Activated naive CD8-positive, alpha-beta T cell (primary cell): ENCODE results near the gene SPRED1.
"Not testable (repeated sequence)": the region's sequence is repeated elsewhere in the genome, so short reads cannot be mapped to it uniquely, and the experiment has no call there.

Experiments
- H3K27ac Mint-ChIP-seq: one replicate; pipeline ENCODE4 v1.8.0; 2021; ENCODE audit warnings: mixed read lengths
- H3K27me3 Mint-ChIP-seq: one replicate; pipeline ENCODE4 v1.8.0; 2021; ENCODE audit warnings: mixed read lengths
- H3K36me3 Mint-ChIP-seq: one replicate; pipeline ENCODE4 v1.8.0; 2021; ENCODE audit warnings: mixed read lengths
- H3K4me1 Mint-ChIP-seq: one replicate; pipeline ENCODE4 v1.8.0; 2021; ENCODE audit warnings: low read depth, mixed read lengths
- H3K4me3 Mint-ChIP-seq: one replicate; pipeline ENCODE4 v1.8.0; 2021; ENCODE audit warnings: mild to moderate bottlenecking, mixed read lengths
- H3K9me3 Mint-ChIP-seq: one replicate; pipeline ENCODE4 v1.8.0; 2021; ENCODE audit warnings: low read depth, mixed read lengths

Gene SPRED1

GRCh38 chr15:38257676-38258075, 5.0 kb downstream of the SPRED1 start:
- Mint-ChIP-seq H3K36me3 (no peaks in the 10 kb centered on the region), H3K4me1 (peaks cover 23% of the 10 kb centered on the region), H3K4me3 (no peak overlapping the region), H3K27me3 (peaks cover 1% of the 10 kb centered on the region), H3K9me3 (no peaks in the 10 kb centered on the region), H3K27ac (no peak overlapping the region)

GRCh38 chr15:38259134-38259533, 6.5 kb downstream of the SPRED1 start:
- Mint-ChIP-seq H3K9me3 (no peaks in the 10 kb centered on the region), H3K4me3 (no peak overlapping the region), H3K4me1 (peaks cover 11% of the 10 kb centered on the region), H3K27me3 (peaks cover 1% of the 10 kb centered on the region), H3K36me3 (no peaks in the 10 kb centered on the region), H3K27ac (no peak overlapping the region)

- H3K27ac Mint-ChIP-seq: no peak overlapping the region
- H3K9me3 Mint-ChIP-seq: no peaks in the 10 kb centered on the region
- H3K36me3 Mint-ChIP-seq: no peaks in the 10 kb centered on the region
- no peak overlapping the region for H3K4me3 Mint-ChIP-seq
- peaks cover 1% of the 10 kb centered on the region for H3K27me3 Mint-ChIP-seq
- H3K4me1 Mint-ChIP-seq: peaks cover 3% of the 10 kb centered on the region
Observed at GRCh38 chr15:38260077-38260476, 7.4 kb downstream of the SPRED1 start.

GRCh38 chr15:38263251-38263650, 10.6 kb downstream of the SPRED1 start:
- Mint-ChIP-seq H3K27ac (no peak overlapping the region), H3K4me3 (no peak overlapping the region), H3K9me3 (no peaks in the 10 kb centered on the region), H3K36me3 (no peaks in the 10 kb centered on the region), H3K4me1 (no peaks in the 10 kb centered on the region), H3K27me3 (peaks cover 1% of the 10 kb centered on the region)

GRCh38 chr15:38263996-38264395, 11.4 kb downstream of the SPRED1 start:
- H3K27me3 Mint-ChIP-seq: peaks cover 1% of the 10 kb centered on the region
- no peaks in the 10 kb centered on the region for H3K36me3 Mint-ChIP-seq
- no peak overlapping the region for H3K27ac Mint-ChIP-seq
- H3K4me1 Mint-ChIP-seq: no peaks in the 10 kb centered on the region
- H3K4me3 Mint-ChIP-seq: no peak overlapping the region
- no peaks in the 10 kb centered on the region for H3K9me3 Mint-ChIP-seq

GRCh38 chr15:38266247-38266986, 13.8 kb downstream of the SPRED1 start:
- H3K27me3 Mint-ChIP-seq: no peaks in the 10 kb centered on the region
- no peak overlapping the region for H3K27ac Mint-ChIP-seq
- no peaks in the 10 kb centered on the region for H3K36me3 Mint-ChIP-seq
- H3K4me3 Mint-ChIP-seq: no peak overlapping the region
- no peaks in the 10 kb centered on the region for H3K4me1 Mint-ChIP-seq
- H3K9me3 Mint-ChIP-seq: no peaks in the 10 kb centered on the region

- Mint-ChIP-seq H3K27ac (no peak overlapping the region), H3K9me3 (no peaks in the 10 kb centered on the region), H3K4me3 (no peak overlapping the region), H3K27me3 (no peaks in the 10 kb centered on the region), H3K4me1 (no peaks in the 10 kb centered on the region), H3K36me3 (no peaks in the 10 kb centered on the region)
Observed at GRCh38 chr15:38267421-38268022, 14.9 kb downstream of the SPRED1 start.

GRCh38 chr15:38271144-38271543, 18.5 kb downstream of the SPRED1 start:
- Mint-ChIP-seq H3K9me3 (no peaks in the 10 kb centered on the region), H3K4me3 (no peak overlapping the region), H3K27me3 (no peaks in the 10 kb centered on the region), H3K36me3 (no peaks in the 10 kb centered on the region), H3K4me1 (peaks cover 4% of the 10 kb centered on the region), H3K27ac (no peak overlapping the region)

GRCh38 chr15:38271895-38272294, 19.3 kb downstream of the SPRED1 start:
- Mint-ChIP-seq H3K4me1 (peaks cover 4% of the 10 kb centered on the region), H3K27me3 (no peaks in the 10 kb centered on the region), H3K27ac (no peak overlapping the region), H3K36me3 (no peaks in the 10 kb centered on the region), H3K9me3 (no peaks in the 10 kb centered on the region), H3K4me3 (no peak overlapping the region)

- H3K9me3 Mint-ChIP-seq, H3K27me3 Mint-ChIP-seq, H3K4me3 Mint-ChIP-seq, H3K4me1 Mint-ChIP-seq, H3K36me3 Mint-ChIP-seq, H3K27ac Mint-ChIP-seq: not testable (repeated sequence)
Observed at GRCh38 chr15:38272431-38272830, 19.8 kb downstream of the SPRED1 start.

GRCh38 chr15:38274135-38274534, 21.5 kb downstream of the SPRED1 start:
- peaks cover 1% of the 10 kb centered on the region for H3K27me3 Mint-ChIP-seq
- no peaks in the 10 kb centered on the region for H3K36me3 Mint-ChIP-seq
- H3K4me1 Mint-ChIP-seq: peaks cover 4% of the 10 kb centered on the region
- H3K4me3 Mint-ChIP-seq: no peak overlapping the region
- H3K27ac Mint-ChIP-seq: no peak overlapping the region
- H3K9me3 Mint-ChIP-seq: no peaks in the 10 kb centered on the region

- Mint-ChIP-seq H3K36me3 (no peaks in the 10 kb centered on the region), H3K27me3 (peaks cover 1% of the 10 kb centered on the region), H3K9me3 (no peaks in the 10 kb centered on the region), H3K4me1 (peaks cover 4% of the 10 kb centered on the region), H3K4me3 (no peak overlapping the region), H3K27ac (no peak overlapping the region)
Observed at GRCh38 chr15:38275959-38276358, 23.3 kb downstream of the SPRED1 start.

GRCh38 chr15:38277281-38277680, 24.6 kb downstream of the SPRED1 start:
- H3K9me3 Mint-ChIP-seq, H3K4me1 Mint-ChIP-seq, H3K36me3 Mint-ChIP-seq, H3K4me3 Mint-ChIP-seq, H3K27me3 Mint-ChIP-seq, H3K27ac Mint-ChIP-seq: not testable (repeated sequence)

GRCh38 chr15:38281031-38281430, 28.4 kb downstream of the SPRED1 start:
- Mint-ChIP-seq H3K9me3 (no peaks in the 10 kb centered on the region), H3K36me3 (no peaks in the 10 kb centered on the region), H3K4me1 (no peaks in the 10 kb centered on the region), H3K27ac (no peak overlapping the region), H3K4me3 (no peak overlapping the region), H3K27me3 (peaks cover 11% of the 10 kb centered on the region)

- Mint-ChIP-seq H3K36me3 (no peaks in the 10 kb centered on the region), H3K27ac (no peak overlapping the region), H3K4me1 (no peaks in the 10 kb centered on the region)
Observed at GRCh38 chr15:38283010-38283409, 30.4 kb downstream of the SPRED1 start.

GRCh38 chr15:38285456-38285855, 32.8 kb downstream of the SPRED1 start:
- H3K27me3 Mint-ChIP-seq: peaks cover 13% of the 10 kb centered on the region
- no peaks in the 10 kb centered on the region for H3K4me1 Mint-ChIP-seq
- no peak overlapping the region for H3K27ac Mint-ChIP-seq
- no peak overlapping the region for H3K4me3 Mint-ChIP-seq
- no peaks in the 10 kb centered on the region for H3K9me3 Mint-ChIP-seq
- H3K36me3 Mint-ChIP-seq: no peaks in the 10 kb centered on the region

More at GRCh38 chr15:38283010-38283409, 30.4 kb downstream of the SPRED1 start:
- Mint-ChIP-seq H3K27me3 (peaks cover 12% of the 10 kb centered on the region), H3K4me3 (no peak overlapping the region), H3K9me3 (no peaks in the 10 kb centered on the region)
